Activated CD4-positive, alpha-beta T cell treated with anti-CD3 and anti-CD28 coated beads, Interleukin-2, amount 10 ng/mL, durations not matched to agents 7 days and 5 days (primary cell): ENCODE measurements around the gene IL22. TPM values are rescaled to one million over a fixed set of nuclear protein-coding genes. Genes with fewer than 3 reads are reported as not detected.

Experiments
- CTCF ChIA-PET: fragments of 350-600 bp; sonication (Branson Sonifier 250); formaldehyde crosslinking; loops from one replicate; lab custom pipeline; 2021; ENCODE audit warnings: antibody characterized with exemption; lab: Charles Lee
- POLR2A ChIA-PET: fragments of 350-600 bp; sonication (Branson Sonifier 250); formaldehyde crosslinking; loops from one replicate; lab custom pipeline; 2021; ENCODE audit warnings: antibody characterized with exemption; lab: Charles Lee
- DNase-seq: peaks from one replicate; pipeline ENCODE4 v3.0.0-alpha.2; 2020
- H3K27ac Mint-ChIP-seq: one replicate; pipeline ENCODE4 v1.8.0; 2021; ENCODE audit warnings: mild to moderate bottlenecking, moderate library complexity, mixed read lengths
- H3K27me3 Mint-ChIP-seq: one replicate; pipeline ENCODE4 v1.8.0; 2021; ENCODE audit warnings: mixed read lengths
- H3K36me3 Mint-ChIP-seq: one replicate; pipeline ENCODE4 v1.8.0; 2021; ENCODE audit warnings: low read depth, mixed read lengths
- H3K4me1 Mint-ChIP-seq: one replicate; pipeline ENCODE4 v1.8.0; 2021; ENCODE audit warnings: mixed read lengths
- H3K4me3 Mint-ChIP-seq: one replicate; pipeline ENCODE4 v1.8.0; 2021; ENCODE audit warnings: mild to moderate bottlenecking, moderate library complexity, mixed read lengths
- H3K9me3 Mint-ChIP-seq: one replicate; pipeline ENCODE4 v1.8.0; 2021; ENCODE audit warnings: mixed read lengths
- total RNA-seq, 2 experiments: library from RNA; stranded (reverse); gene quantifications; one replicate each; pipeline ENCODE4 v1.2.3, GENCODE V29; 2021

The IL22 gene
- total RNA-seq, 2 experiments from 2014 or later, result 0.42 to 0.69 TPM

- Mint-ChIP-seq H3K4me1 (peaks cover 64% of the 10 kb centered on the region), H3K27me3 (no peaks in the 10 kb centered on the region), H3K4me3 (peak overlapping the region; percentile 77), H3K9me3 (peaks cover 3% of the 10 kb centered on the region), H3K36me3 (peaks cover 17% of the 10 kb centered on the region), H3K27ac (peak overlapping the region; percentile 96)
- DNase-seq, result no peak
- ChIA-PET POLR2A (no interaction called here), CTCF (interaction anchor here (0.6 to 1.7 kb wide), 5 partner anchors 14 to 108 kb away, joined by 3 to 7 read pairs (median 3); no protein-coding TSS in a partner anchor)
Measured at GRCh38 chr12:68237078-68237477, 16.3 kb downstream of the IL22 start.

- peak overlapping the region; percentile 96 for H3K27ac Mint-ChIP-seq
- peaks cover 60% of the 10 kb centered on the region for H3K4me1 Mint-ChIP-seq
- peak; percentile 59 for DNase-seq
- H3K4me3 Mint-ChIP-seq, result peak overlapping the region; percentile 77
- H3K36me3 Mint-ChIP-seq, result peaks cover 17% of the 10 kb centered on the region
- H3K27me3 Mint-ChIP-seq, result no peaks in the 10 kb centered on the region
- ChIA-PET CTCF (interaction anchor here (0.6 to 1.7 kb wide), 6 partner anchors 12 to 619 kb away, joined by 3 to 6 read pairs (median 3); no protein-coding TSS in a partner anchor), POLR2A (no interaction called here)
- H3K9me3 Mint-ChIP-seq, result peaks cover 3% of the 10 kb centered on the region
Measured at GRCh38 chr12:68236421-68237059, 16.9 kb downstream of the IL22 start.

- peak overlapping the region; percentile 96 for H3K27ac Mint-ChIP-seq
- no peak overlapping the region for H3K4me3 Mint-ChIP-seq
- POLR2A ChIA-PET, result interaction anchor here (0.9 kb wide), 1 partner anchor 352 kb away, joined by 3 read pairs; no protein-coding TSS in a partner anchor
- no peak for DNase-seq
- peaks cover 57% of the 10 kb centered on the region for H3K4me1 Mint-ChIP-seq
- H3K9me3 Mint-ChIP-seq, result peaks cover 3% of the 10 kb centered on the region
- peaks cover 12% of the 10 kb centered on the region for H3K36me3 Mint-ChIP-seq
- CTCF ChIA-PET, result interaction anchor here (1.1 to 1.7 kb wide), 2 partner anchors 13 to 16 kb away, joined by 3 to 6 read pairs; no protein-coding TSS in a partner anchor
- no peaks in the 10 kb centered on the region for H3K27me3 Mint-ChIP-seq
Measured at GRCh38 chr12:68235576-68235975, 17.8 kb downstream of the IL22 start.

GRCh38 chr12:68234140-68234539, 19.3 kb downstream of the IL22 start:
- H3K4me3 Mint-ChIP-seq, result no peak overlapping the region
- CTCF ChIA-PET, result interaction anchor here (1.2 to 2.0 kb wide), 3 partner anchors 10 to 86 kb away, joined by 3 to 9 read pairs (median 3); no protein-coding TSS in a partner anchor

GRCh38 chr12:68233498-68233897, 19.9 kb downstream of the IL22 start:
- H3K9me3 Mint-ChIP-seq, result peaks cover 3% of the 10 kb centered on the region
- peaks cover 48% of the 10 kb centered on the region for H3K4me1 Mint-ChIP-seq
- DNase-seq, result no peak
- ChIA-PET POLR2A (no interaction called here), CTCF (interaction anchor here (1.2 to 2.0 kb wide), 2 partner anchors 10 to 11 kb away, joined by 3 to 9 read pairs; no protein-coding TSS in a partner anchor)
- H3K36me3 Mint-ChIP-seq, result peaks cover 5% of the 10 kb centered on the region
- H3K27me3 Mint-ChIP-seq, result no peaks in the 10 kb centered on the region
- no peak overlapping the region for H3K27ac Mint-ChIP-seq
- H3K4me3 Mint-ChIP-seq, result no peak overlapping the region

More at GRCh38 chr12:68234140-68234539, 19.3 kb downstream of the IL22 start:
- POLR2A ChIA-PET, result no interaction called here
- no peak overlapping the region for H3K27ac Mint-ChIP-seq
- no peaks in the 10 kb centered on the region for H3K27me3 Mint-ChIP-seq
- no peak for DNase-seq
- H3K36me3 Mint-ChIP-seq, result peaks cover 5% of the 10 kb centered on the region
- H3K4me1 Mint-ChIP-seq, result peaks cover 48% of the 10 kb centered on the region
- H3K9me3 Mint-ChIP-seq, result peaks cover 3% of the 10 kb centered on the region

- H3K27me3 Mint-ChIP-seq, result no peaks in the 10 kb centered on the region
- H3K9me3 Mint-ChIP-seq, result peaks cover 3% of the 10 kb centered on the region
- H3K27ac Mint-ChIP-seq, result no peak overlapping the region
- H3K36me3 Mint-ChIP-seq, result peaks cover 5% of the 10 kb centered on the region
- peaks cover 35% of the 10 kb centered on the region for H3K4me1 Mint-ChIP-seq
- no peak for DNase-seq
- CTCF ChIA-PET, result interaction anchor here (0.9 to 2.0 kb wide), 9 partner anchors 9 to 249 kb away, joined by 3 to 14 read pairs (median 3); no protein-coding TSS in a partner anchor
- POLR2A ChIA-PET, result interaction anchor here (0.6 kb wide), 1 partner anchor 13 kb away, joined by 3 read pairs; no protein-coding TSS in a partner anchor
- no peak overlapping the region for H3K4me3 Mint-ChIP-seq
Measured at GRCh38 chr12:68231691-68232090, 21.7 kb downstream of the IL22 start.

GRCh38 chr12:68231229-68231628, 22.2 kb downstream of the IL22 start:
- H3K9me3 Mint-ChIP-seq, result peaks cover 3% of the 10 kb centered on the region
- ChIA-PET POLR2A (interaction anchor here (0.6 kb wide), 1 partner anchor 13 kb away, joined by 3 read pairs; no protein-coding TSS in a partner anchor), CTCF (interaction anchor here (0.9 to 2.0 kb wide), 9 partner anchors 8 to 249 kb away, joined by 3 to 14 read pairs (median 3); no protein-coding TSS in a partner anchor)
- peaks cover 3% of the 10 kb centered on the region for H3K36me3 Mint-ChIP-seq
- no peak overlapping the region for H3K27ac Mint-ChIP-seq
- no peak overlapping the region for H3K4me3 Mint-ChIP-seq
- no peak for DNase-seq
- H3K27me3 Mint-ChIP-seq, result peaks cover 1% of the 10 kb centered on the region
- H3K4me1 Mint-ChIP-seq, result peaks cover 31% of the 10 kb centered on the region

GRCh38 chr12:68229956-68230355, 23.4 kb downstream of the IL22 start:
- Mint-ChIP-seq H3K36me3 (no peaks in the 10 kb centered on the region), H3K27ac (no peak overlapping the region), H3K4me3 (no peak overlapping the region), H3K27me3 (peaks cover 8% of the 10 kb centered on the region), H3K4me1 (peaks cover 26% of the 10 kb centered on the region), H3K9me3 (no peaks in the 10 kb centered on the region)
- ChIA-PET POLR2A (no interaction called here), CTCF (no interaction called here)
- DNase-seq, result no peak

GRCh38 chr12:68227356-68227755, 26.0 kb downstream of the IL22 start:
- peaks cover 25% of the 10 kb centered on the region for H3K4me1 Mint-ChIP-seq
- CTCF ChIA-PET, result no interaction called here
- H3K9me3 Mint-ChIP-seq, result no peaks in the 10 kb centered on the region
- no peaks in the 10 kb centered on the region for H3K36me3 Mint-ChIP-seq
- POLR2A ChIA-PET, result no interaction called here
- no peak overlapping the region for H3K4me3 Mint-ChIP-seq
- H3K27me3 Mint-ChIP-seq, result peaks cover 8% of the 10 kb centered on the region
- no peak overlapping the region for H3K27ac Mint-ChIP-seq
- DNase-seq, result no peak

GRCh38 chr12:68225576-68226476, 27.6 kb downstream of the IL22 start, which contains the start of gene IL26:
Gene IL26 (minus strand): TSS chr12:68225810. CDS start chr12:68225756, 54 bp downstream.
- Mint-ChIP-seq H3K36me3 (no peaks in the 10 kb centered on the region), H3K4me3 (no peak within 1 kb of the TSS), H3K27me3 (peaks cover 8% of the 10 kb centered on the region), H3K9me3 (no peaks in the 10 kb centered on the region), H3K4me1 (peaks cover 19% of the 10 kb centered on the region), H3K27ac (no peak within 1 kb of the TSS)
- POLR2A ChIA-PET, result no interaction called here
- no peak for DNase-seq
- CTCF ChIA-PET, result interaction anchor here (1.2 to 3.2 kb wide), 3 partner anchors 17 to 98 kb away, joined by 3 to 12 read pairs (median 3); no protein-coding TSS in a partner anchor

GRCh38 chr12:68224613-68225285, 28.7 kb downstream of the IL22 start:
- no peak for DNase-seq
- no peaks in the 10 kb centered on the region for H3K36me3 Mint-ChIP-seq
- H3K27me3 Mint-ChIP-seq, result peaks cover 8% of the 10 kb centered on the region
- H3K4me1 Mint-ChIP-seq, result peaks cover 15% of the 10 kb centered on the region
- H3K4me3 Mint-ChIP-seq, result no peak overlapping the region
- CTCF ChIA-PET, result interaction anchor here (1.1 to 3.2 kb wide), 7 partner anchors 9 to 111 kb away, joined by 3 to 12 read pairs (median 3); no protein-coding TSS in a partner anchor
- POLR2A ChIA-PET, result no interaction called here
- no peak overlapping the region for H3K27ac Mint-ChIP-seq
- no peaks in the 10 kb centered on the region for H3K9me3 Mint-ChIP-seq
